Measurements from ENCODE around the gene PRMT5.

GRCh38 chr14:22935156-22935555 lies 6.0 kb upstream of the PRMT5 start:
- no peak for TF ChIP-seq CTCF (IDR thresholded peaks at IDR 0.05)
- no peak for TF ChIP-seq POLR2A (IDR thresholded peaks at IDR 0.05)
